Osteoblast (primary cell): ENCODE results near the gene HINT3. TPM values are rescaled to one million over a fixed set of nuclear protein-coding genes. Genes with fewer than 3 reads are reported as not detected.
A peak's percentile ranks its signal among the peaks of the same experiment; 100 is the strongest.

Experiments used
- DNase-seq: peaks from one replicate; pipeline ENCODE4 v3.0.0; 2011; ENCODE audit warnings: low spot score, mixed read lengths; ENCODE audit not compliant: insufficient read length; ENCODE audit errors: missing footprints
- H2AFZ ChIP-seq: 2 replicates; pipeline ENCODE4 v1.6.0; 2011; ENCODE audit warnings: mild to moderate bottlenecking, low read length
- H3K27ac ChIP-seq: 2 replicates; pipeline ENCODE4 v1.5.1; 2011; ENCODE audit warnings: mild to moderate bottlenecking, low read depth, low read length, moderate library complexity
- H3K27me3 ChIP-seq: 2 replicates; pipeline ENCODE4 v1.6.0; 2012; ENCODE audit warnings: mild to moderate bottlenecking, control low read depth, inconsistent platforms, low read length, moderate library complexity; ENCODE audit not compliant: insufficient read depth
- H3K36me3 ChIP-seq: 2 replicates; pipeline ENCODE4 v1.5.1; 2011; ENCODE audit warnings: mild to moderate bottlenecking, low read length, control low read depth, moderate library complexity; ENCODE audit not compliant: insufficient read depth
- H3K4me1 ChIP-seq: 2 replicates; pipeline ENCODE4 v1.5.1; 2011; ENCODE audit warnings: mild to moderate bottlenecking, low read length, control low read depth, moderate library complexity; ENCODE audit not compliant: insufficient read depth
- H3K4me2 ChIP-seq: 2 replicates; pipeline ENCODE4 v1.6.0; 2011; ENCODE audit warnings: mild to moderate bottlenecking, low read length; ENCODE audit not compliant: insufficient read depth
- H3K4me3 ChIP-seq: fragments of 200-600 bp; sonication (generic); 3 replicates; pipeline ENCODE4 v1.5.1; 2012; ENCODE audit warnings: mild to moderate bottlenecking, low read length, inconsistent platforms; ENCODE audit not compliant: insufficient read depth
- H3K79me2 ChIP-seq: 2 replicates; pipeline ENCODE4 v1.6.0; 2012; ENCODE audit warnings: mild to moderate bottlenecking, low read length, control low read depth, inconsistent platforms; ENCODE audit not compliant: insufficient read depth
- H3K9me3 ChIP-seq: 2 replicates; pipeline ENCODE4 v1.5.1; 2011; ENCODE audit warnings: low read depth, low read length, control low read depth
- H4K20me1 ChIP-seq: 2 replicates; pipeline ENCODE4 v1.6.0; 2012; ENCODE audit warnings: mild to moderate bottlenecking, low read length, control low read depth; ENCODE audit not compliant: insufficient read depth
- CTCF ChIP-seq: IDR thresholded peaks from 2 replicates; pipeline ENCODE4 v1.5.1; 2011; ENCODE audit warnings: mild to moderate bottlenecking, low read depth, low read length, moderate library complexity; ENCODE audit errors: extremely low read depth
- total RNA-seq: library from RNA; depleted of rRNA; stranded (reverse); fragments of >200 nt; gene quantifications from 2 replicates; pipeline ENCODE4 v1.2.3, GENCODE V29; 2012

HINT3 gene
- total RNA-seq, 1 donor, result 30.4 TPM

- Histone ChIP-seq H4K20me1 (no peaks in the 10 kb centered on the region), H3K27ac (no peak overlapping the region), H3K4me2 (no peak overlapping the region), H3K79me2 (peaks cover 9% of the 10 kb centered on the region), H2AFZ (no peak overlapping the region), H3K27me3 (no peaks in the 10 kb centered on the region), H3K4me1 (peaks cover 29% of the 10 kb centered on the region), H3K4me3 (no peak overlapping the region), H3K36me3 (no peaks in the 10 kb centered on the region), H3K9me3 (no peaks in the 10 kb centered on the region)
- no peak for TF ChIP-seq CTCF
- no peak for DNase-seq
Measured at GRCh38 chr6:125981571-125982185, 25.1 kb downstream of the HINT3 start.

GRCh38 chr6:125983246-125983945 is 26.8 kb downstream of the HINT3 start:
- TF ChIP-seq CTCF, result no peak
- DNase-seq, result peak; percentile 43
- Histone ChIP-seq H3K4me1 (peaks cover 34% of the 10 kb centered on the region), H3K36me3 (no peaks in the 10 kb centered on the region), H3K4me2 (peak overlapping the region; percentile 47), H3K27me3 (no peaks in the 10 kb centered on the region), H2AFZ (no peak overlapping the region), H4K20me1 (peaks cover 3% of the 10 kb centered on the region), H3K79me2 (peaks cover 26% of the 10 kb centered on the region), H3K4me3 (no peak overlapping the region), H3K9me3 (no peaks in the 10 kb centered on the region), H3K27ac (peak overlapping the region; percentile 73)

- Histone ChIP-seq H3K79me2 (peaks cover 34% of the 10 kb centered on the region), H3K4me3 (no peak overlapping the region), H2AFZ (no peak overlapping the region), H3K4me1 (peaks cover 34% of the 10 kb centered on the region), H3K36me3 (no peaks in the 10 kb centered on the region), H3K4me2 (no peak overlapping the region), H3K27ac (peak overlapping the region; percentile 73), H4K20me1 (peaks cover 4% of the 10 kb centered on the region), H3K27me3 (no peaks in the 10 kb centered on the region), H3K9me3 (no peaks in the 10 kb centered on the region)
- peak; percentile 62 for DNase-seq
- TF ChIP-seq CTCF, result no peak
Measured at GRCh38 chr6:125984311-125984710, 27.7 kb downstream of the HINT3 start.

- Histone ChIP-seq H3K36me3 (no peaks in the 10 kb centered on the region), H3K4me1 (peaks cover 34% of the 10 kb centered on the region), H4K20me1 (peaks cover 4% of the 10 kb centered on the region), H3K4me3 (peak overlapping the region; percentile 88), H3K79me2 (peaks cover 46% of the 10 kb centered on the region), H3K4me2 (peak overlapping the region; percentile 95), H3K9me3 (no peaks in the 10 kb centered on the region), H3K27me3 (no peaks in the 10 kb centered on the region), H2AFZ (peak overlapping the region; percentile 98), H3K27ac (no peak overlapping the region)
- TF ChIP-seq CTCF, result no peak
- no peak for DNase-seq
Measured at GRCh38 chr6:125985522-125985921, 29.0 kb downstream of the HINT3 start.
